Epithelial cell of proximal tubule (primary cell): Measurements from ENCODE around the gene DDX6. TPM values are rescaled to one million over a fixed set of nuclear protein-coding genes. Genes with fewer than 3 reads are reported as not detected.
"Not testable (repeated sequence)": the region's sequence is repeated elsewhere in the genome, so short reads cannot be mapped to it uniquely, and the experiment has no call there.

Source experiments
- DNase-seq: peaks from one replicate; pipeline ENCODE4 v3.0.0-alpha.2; 2011; ENCODE audit warnings: low read depth
- H3K4me3 ChIP-seq: 2 replicates; pipeline ENCODE4 v1.5.1; 2011; ENCODE audit warnings: low read depth, mild to moderate bottlenecking, low read length
- CTCF ChIP-seq: conservative IDR thresholded peaks from 2 replicates; pipeline ENCODE4 v1.5.1; 2012; ENCODE audit warnings: low read depth, mild to moderate bottlenecking, low read length
- total RNA-seq: library from RNA; depleted of rRNA; stranded (reverse); fragments of >200 nt; gene quantifications from 2 replicates; pipeline ENCODE4 v1.2.3, GENCODE V29; 2015

DDX6 gene
- total RNA-seq, 1 donor from 2014 or later = 32.6 TPM

GRCh38 chr11:118778898-118779297 lies 12.1 kb downstream of the DDX6 start:
- H3K4me3 ChIP-seq = no peak overlapping the region
- TF ChIP-seq CTCF = no peak
- no peak for DNase-seq

- no peak for DNase-seq
- no peak overlapping the region for H3K4me3 ChIP-seq
- TF ChIP-seq CTCF = no peak
Measured at GRCh38 chr11:118774032-118774431, 16.9 kb downstream of the DDX6 start.

- no peak for DNase-seq
- no peak overlapping the region for H3K4me3 ChIP-seq
- no peak for TF ChIP-seq CTCF
Measured at GRCh38 chr11:118771547-118772288, 19.2 kb downstream of the DDX6 start.

GRCh38 chr11:118768690-118769089 lies 22.3 kb downstream of the DDX6 start:
- H3K4me3 ChIP-seq = no peak overlapping the region
- DNase-seq = no peak
- TF ChIP-seq CTCF = no peak

- no peak for TF ChIP-seq CTCF
- no peak for DNase-seq
- no peak overlapping the region for H3K4me3 ChIP-seq
Measured at GRCh38 chr11:118766035-118766434, 24.9 kb downstream of the DDX6 start.

GRCh38 chr11:118765095-118765691 lies 25.8 kb downstream of the DDX6 start:
- not testable (repeated sequence) for H3K4me3 ChIP-seq, DNase-seq

- H3K4me3 ChIP-seq = no peak overlapping the region
- DNase-seq = no peak
- no peak for TF ChIP-seq CTCF
Measured at GRCh38 chr11:118763041-118763440, 27.9 kb downstream of the DDX6 start.

GRCh38 chr11:118761981-118762380 lies 29.0 kb downstream of the DDX6 start:
- not testable (repeated sequence) for DNase-seq, H3K4me3 ChIP-seq
